ENCODE measurements around the gene EFHC1.

DNA sequence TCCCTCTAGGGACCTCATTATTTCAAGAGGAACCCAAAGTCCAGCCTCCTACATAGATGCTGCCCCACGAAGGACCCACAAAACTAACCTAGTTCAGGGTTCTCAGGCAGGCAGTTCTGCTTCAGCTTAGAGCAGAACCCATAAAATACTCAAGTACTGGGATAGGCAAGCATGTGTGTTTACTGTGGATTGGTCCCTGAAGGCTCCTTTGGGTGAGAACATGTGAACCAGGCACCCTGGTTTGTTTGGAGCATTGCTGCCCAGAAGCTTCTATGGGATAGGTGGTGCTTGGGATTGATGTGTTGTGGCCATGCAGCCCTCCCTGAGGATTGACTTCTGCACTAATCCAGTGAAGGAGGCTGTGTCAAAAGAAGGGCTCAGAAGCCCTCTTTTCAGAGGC, 14.9 kb upstream of the EFHC1 start:
- TF ChIP-seq CTCF (IDR thresholded peaks at IDR 0.05): no peak
- TF ChIP-seq POLR2AphosphoS5 (IDR thresholded peaks at IDR 0.05): no peak
- no peak for TF ChIP-seq EP300 (IDR thresholded peaks at IDR 0.05)
